ENCODE results near the gene TBC1D32.

DNA sequence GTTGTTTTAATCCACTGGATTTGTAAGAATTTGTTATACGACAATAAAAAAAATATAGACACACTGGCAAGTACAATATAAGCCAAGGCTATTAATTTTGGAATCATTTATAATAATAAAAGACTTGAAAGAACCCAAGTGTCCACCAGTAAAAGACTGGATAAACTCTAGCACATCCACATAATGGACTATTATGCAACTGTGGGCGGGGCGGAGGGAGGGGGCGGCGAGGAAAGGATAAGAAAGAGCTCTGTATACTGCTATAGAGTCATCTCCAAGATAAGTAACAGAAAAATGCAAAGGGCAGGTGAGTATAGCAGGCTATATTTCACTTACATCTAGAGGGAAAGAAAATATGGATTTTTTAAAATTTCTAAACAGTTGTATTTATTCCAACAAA, 123.3 kb downstream of the TBC1D32 start:
- TF ChIP-seq, protein P1, sequence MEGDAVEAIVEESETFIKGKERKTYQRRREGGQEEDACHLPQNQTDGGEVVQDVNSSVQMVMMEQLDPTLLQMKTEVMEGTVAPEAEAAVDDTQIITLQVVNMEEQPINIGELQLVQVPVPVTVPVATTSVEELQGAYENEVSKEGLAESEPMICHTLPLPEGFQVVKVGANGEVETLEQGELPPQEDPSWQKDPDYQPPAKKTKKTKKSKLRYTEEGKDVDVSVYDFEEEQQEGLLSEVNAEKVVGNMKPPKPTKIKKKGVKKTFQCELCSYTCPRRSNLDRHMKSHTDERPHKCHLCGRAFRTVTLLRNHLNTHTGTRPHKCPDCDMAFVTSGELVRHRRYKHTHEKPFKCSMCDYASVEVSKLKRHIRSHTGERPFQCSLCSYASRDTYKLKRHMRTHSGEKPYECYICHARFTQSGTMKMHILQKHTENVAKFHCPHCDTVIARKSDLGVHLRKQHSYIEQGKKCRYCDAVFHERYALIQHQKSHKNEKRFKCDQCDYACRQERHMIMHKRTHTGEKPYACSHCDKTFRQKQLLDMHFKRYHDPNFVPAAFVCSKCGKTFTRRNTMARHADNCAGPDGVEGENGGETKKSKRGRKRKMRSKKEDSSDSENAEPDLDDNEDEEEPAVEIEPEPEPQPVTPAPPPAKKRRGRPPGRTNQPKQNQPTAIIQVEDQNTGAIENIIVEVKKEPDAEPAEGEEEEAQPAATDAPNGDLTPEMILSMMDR (IDR thresholded peaks at IDR 0.05; ENCODE audit: insufficient read depth, low read length): no peak
- TF ChIP-seq SPI1 (IDR thresholded peaks at IDR 0.05; ENCODE audit: borderline replicate concordance, low read depth) (no peak), POLR2AphosphoS5 (IDR thresholded peaks at IDR 0.05; ENCODE audit: low read depth) (no peak)
